Stimulated activated CD8-positive, alpha-beta memory T cell treated with anti-CD3 and anti-CD28 coated beads, Interleukin-12 subunit alpha, Interleukin-12 subunit beta, amount 100 ng/mL, for 1 hour (primary cell): ENCODE results near the gene PRODH2.
"Not testable (repeated sequence)": the region's sequence is repeated elsewhere in the genome, so short reads cannot be mapped to it uniquely, and the experiment has no call there.

ENCODE experiments used
- DNase-seq: peaks from one replicate; pipeline ENCODE4 v3.0.0-alpha.2; 2020; ENCODE audit warnings: low read depth

PRODH2 gene

GRCh38 chr19:35795564-35795963, 17.1 kb downstream of the PRODH2 start:
- not testable (repeated sequence) for DNase-seq

- no peak for DNase-seq
These were observed 19.1 kb downstream of the PRODH2 start for GRCh38 chr19:35793381-35794165.

- DNase-seq, result no peak
These were observed 19.8 kb downstream of the PRODH2 start for GRCh38 chr19:35792888-35793287.

- no peak for DNase-seq
These were observed 20.3 kb downstream of the PRODH2 start for GRCh38 chr19:35792312-35792711.

- no peak for DNase-seq
These were observed 20.8 kb downstream of the PRODH2 start for GRCh38 chr19:35791814-35792279.

- no peak for DNase-seq
These were observed 21.4 kb downstream of the PRODH2 start for GRCh38 chr19:35790981-35791813.

- DNase-seq, result no peak
These were observed 22.4 kb downstream of the PRODH2 start for GRCh38 chr19:35789978-35790944.

GRCh38 chr19:35789195-35789977, 23.3 kb downstream of the PRODH2 start:
- no peak for DNase-seq

- DNase-seq, result no peak
These were observed 24.3 kb downstream of the PRODH2 start for GRCh38 chr19:35788205-35788960.

GRCh38 chr19:35787227-35787799, 25.3 kb downstream of the PRODH2 start:
- no peak for DNase-seq

GRCh38 chr19:35786299-35787160, 26.1 kb downstream of the PRODH2 start:
- DNase-seq, result no peak

GRCh38 chr19:35785339-35785627, 27.4 kb downstream of the PRODH2 start:
- DNase-seq, result no peak

- DNase-seq, result no peak
These were observed 27.9 kb downstream of the PRODH2 start for GRCh38 chr19:35784503-35785338.

- no peak for DNase-seq
These were observed 28.9 kb downstream of the PRODH2 start for GRCh38 chr19:35783469-35784434.

- no peak for DNase-seq
These were observed 30.1 kb downstream of the PRODH2 start for GRCh38 chr19:35782589-35782988.

- no peak for DNase-seq
These were observed 31.0 kb downstream of the PRODH2 start for GRCh38 chr19:35781650-35782049.

- no peak for DNase-seq
These were observed 31.9 kb downstream of the PRODH2 start for GRCh38 chr19:35780717-35781116.
